CD14-positive monocyte (primary cell): Measurements from ENCODE around the gene EMC6. TPM values are rescaled to one million over a fixed set of nuclear protein-coding genes. Genes with fewer than 3 reads are reported as not detected.

Experiments
- DNase-seq, 3 donors: peaks; one replicate each; pipeline ENCODE4 v3.0.0-alpha.2; 2011 to 2022
- H2AFZ ChIP-seq: 2 replicates; pipeline ENCODE4 v1.6.0; 2012; ENCODE audit warnings: mild to moderate bottlenecking, low read depth, low read length, inconsistent platforms; ENCODE audit not compliant: insufficient read depth, poor library complexity, severe bottlenecking
- H3K27ac ChIP-seq, 2 donors: 1 replicate in 1 of 2; 2 replicates in 1 of 2; pipeline ENCODE4 v1.5.1; 2012 to 2013; ENCODE audit warnings: low read length in 2 of 2, control low read depth in 1 of 2, inconsistent platforms in 1 of 2, low read depth in 1 of 2, mild to moderate bottlenecking in 1 of 2
- H3K27me3 ChIP-seq, 2 donors: one replicate each; pipeline versions ENCODE4 v1.6.0 to v1.6.1; 2011 to 2013; ENCODE audit warnings: low read length in 2 of 2; ENCODE audit not compliant: control insufficient read depth in 2 of 2, insufficient read depth in 2 of 2
- H3K36me3 ChIP-seq, 2 donors: replicated peaks in 1 of 2; 1 replicate in 1 of 2; 2 replicates in 1 of 2; pipeline versions ENCODE4 v1.5.1 to v1.6.1; 2012 to 2013; ENCODE audit warnings: low read length in 2 of 2, control low read depth in 1 of 2, inconsistent platforms in 1 of 2, mild to moderate bottlenecking in 1 of 2; ENCODE audit not compliant: insufficient read depth in 2 of 2, control insufficient read depth in 1 of 2
- H3K4me1 ChIP-seq, 2 donors: 1 replicate in 1 of 2; 2 replicates in 1 of 2; pipeline versions ENCODE4 v1.5.1 to v1.6.1; 2012 to 2013; ENCODE audit warnings: low read length in 2 of 2, control low read depth in 1 of 2, inconsistent platforms in 1 of 2, mild to moderate bottlenecking in 1 of 2, moderate library complexity in 1 of 2; ENCODE audit not compliant: insufficient read depth in 2 of 2, control insufficient read depth in 1 of 2
- H3K4me2 ChIP-seq: replicated peaks from 2 replicates; pipeline ENCODE3; 2012; ENCODE audit warnings: low read length, moderate library complexity, mild to moderate bottlenecking; ENCODE audit not compliant: poor library complexity, severe bottlenecking; ENCODE audit errors: extremely low read depth
- H3K4me3 ChIP-seq, 3 experiments: fragments of 200-600 bp in 1 of 3; sonication (generic) in 1 of 3; replicated peaks in 1 of 3; 1 replicate in 2 of 3; 2 replicates in 1 of 3; pipeline ENCODE4 v1.5.1; 2011 to 2013; ENCODE audit warnings: low read length in 3 of 3, mild to moderate bottlenecking in 3 of 3, control low read depth in 2 of 3, low read depth in 2 of 3, inconsistent platforms in 1 of 3, moderate library complexity in 1 of 3
- H3K79me2 ChIP-seq: 2 replicates; pipeline ENCODE4 v1.6.0; 2012; ENCODE audit warnings: mild to moderate bottlenecking, control low read depth, inconsistent platforms, low read length, moderate library complexity; ENCODE audit not compliant: insufficient read depth
- H3K9ac ChIP-seq: 2 replicates; pipeline ENCODE4 v1.6.0; 2017; ENCODE audit warnings: low read length, mild to moderate bottlenecking; ENCODE audit not compliant: insufficient read depth, poor library complexity, severe bottlenecking
- H3K9me3 ChIP-seq, 2 donors: replicated peaks in 1 of 2; 1 replicate in 1 of 2; 2 replicates in 1 of 2; pipeline versions ENCODE4 v1.5.1 to v1.6.1; 2012 to 2013; ENCODE audit warnings: low read length in 2 of 2, control low read depth in 1 of 2; ENCODE audit not compliant: control insufficient read depth in 1 of 2, insufficient read depth in 1 of 2
- H4K20me1 ChIP-seq: 2 replicates; pipeline ENCODE4 v1.6.0; 2012; ENCODE audit warnings: mild to moderate bottlenecking, low read length, control low read depth, moderate library complexity; ENCODE audit not compliant: insufficient read depth
- H3K27ac Mint-ChIP-seq, 7 donors: one replicate each; pipeline ENCODE4 v1.8.0; 2020; ENCODE audit warnings: mild to moderate bottlenecking in 7 of 7, mixed read lengths in 7 of 7, moderate library complexity in 6 of 7, inconsistent platforms in 2 of 7
- H3K27me3 Mint-ChIP-seq, 3 donors: one replicate each; pipeline ENCODE4 v1.8.0; 2021 to 2022; ENCODE audit warnings: low read depth in 3 of 3, mild to moderate bottlenecking in 3 of 3, mixed read lengths in 3 of 3, moderate library complexity in 3 of 3, inconsistent platforms in 1 of 3
- H3K36me3 Mint-ChIP-seq, 2 donors: one replicate each; pipeline ENCODE4 v1.8.0; 2020; ENCODE audit warnings: mixed read lengths in 2 of 2, inconsistent platforms in 1 of 2, mild to moderate bottlenecking in 1 of 2
- H3K4me1 Mint-ChIP-seq: one replicate; pipeline ENCODE4 v1.8.0; 2020; ENCODE audit warnings: mild to moderate bottlenecking, mixed read lengths
- H3K4me3 Mint-ChIP-seq, 2 donors: one replicate each; pipeline ENCODE4 v1.8.0; 2020; ENCODE audit warnings: mild to moderate bottlenecking in 2 of 2, mixed read lengths in 2 of 2, moderate library complexity in 1 of 2
- H3K9me3 Mint-ChIP-seq, 7 donors: one replicate each; pipeline ENCODE4 v1.8.0; 2020 to 2022; ENCODE audit warnings: mixed read lengths in 7 of 7, mild to moderate bottlenecking in 6 of 7, moderate library complexity in 6 of 7, inconsistent platforms in 2 of 7
- WGBS: methylation state at CpG from one replicate; pipeline ENCODE4 v1.1.5; 2013; ENCODE audit warnings: missing lambda C conversion rate; ENCODE audit not compliant: insufficient coverage; 5-methylcytosine and 5-hydroxymethylcytosine counted together
- intact Hi-C, 2 donors: fragments of 100-400 bp; cut with micrococcal nuclease; formaldehyde crosslinking; loops; one replicate each; pipeline versions ENCODE4 v1.15.0 to v1.15.1; 2023
- polyA plus RNA-seq, 3 donors: library from polyadenylated mRNA; depleted of rRNA in 1 of 3; unstranded in 2 of 3; stranded (reverse) in 1 of 3; fragments of 300-500 nt in 2 of 3; fragments of >200 nt in 1 of 3; fragmentation: Illumina TruSeq in 2 of 3; gene quantifications; 1 replicate in 2 of 3; 2 replicates in 1 of 3; pipeline ENCODE4 v1.2.3, GENCODE V29; 2012 to 2021
- TF ChIP-seq, protein P1 (sequence below): fragments of 200-600 bp; IDR thresholded peaks from one replicate; pipeline ENCODE4 v1.8.0; 2022; ENCODE audit warnings: antibody characterized with exemption, mild to moderate bottlenecking

The EMC6 gene
- polyA plus RNA-seq, 3 donors, result 24.4 to 118 (median 105) TPM

DNA sequence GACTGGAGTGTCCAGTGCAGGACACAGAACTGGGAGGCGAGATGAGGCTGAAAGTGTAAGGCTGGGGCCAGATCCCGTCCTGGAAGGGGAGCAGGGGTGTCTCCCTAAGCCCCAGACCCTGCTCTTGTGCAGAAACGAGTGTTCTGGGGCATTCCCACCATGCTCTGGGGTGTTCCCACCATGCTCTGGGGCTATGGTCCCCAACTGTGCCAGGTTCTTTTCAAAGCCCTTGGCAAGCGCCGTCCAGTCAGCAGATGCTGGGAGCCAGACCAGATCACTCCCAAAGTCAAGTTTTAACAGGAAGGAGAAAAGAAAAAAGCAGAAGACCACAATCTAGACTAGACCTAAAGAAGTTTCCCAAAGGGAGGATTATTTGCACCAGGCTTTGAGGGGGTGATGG lies 2.8 kb upstream of the EMC6 start:
- Mint-ChIP-seq H3K9me3 (no peaks in the 10 kb centered on the region), H3K4me3 (no peak overlapping the region), H3K4me1 (peaks cover 18% of the 10 kb centered on the region), H3K27me3 (peaks cover 0 to 4% (median 0%) of the 10 kb centered on the region in 3 donors), H3K36me3 (peaks cover 12 to 29% of the 10 kb centered on the region in 2 donors), H3K27ac (peak overlapping the region in 1 of 7 donors; percentile 57)
- Histone ChIP-seq H4K20me1 (peaks cover 20% of the 10 kb centered on the region), H3K4me3 (no peak overlapping the region), H3K4me1 (peaks cover 16 to 23% of the 10 kb centered on the region in 2 donors), H3K9ac (no peak overlapping the region), H3K9me3 (no peaks in the 10 kb centered on the region), H2AFZ (no peak overlapping the region), H3K4me2 (no peak overlapping the region), H3K79me2 (peaks cover 21% of the 10 kb centered on the region), H3K27me3 (no peaks in the 10 kb centered on the region), H3K27ac (no peak overlapping the region), H3K36me3 (peaks cover 14 to 28% of the 10 kb centered on the region in 2 donors)
- intact Hi-C loops, result no loop called here
- WGBS, result 90% methylated on average over 3 of the region's 5 CpGs
- TF ChIP-seq, protein P1, sequence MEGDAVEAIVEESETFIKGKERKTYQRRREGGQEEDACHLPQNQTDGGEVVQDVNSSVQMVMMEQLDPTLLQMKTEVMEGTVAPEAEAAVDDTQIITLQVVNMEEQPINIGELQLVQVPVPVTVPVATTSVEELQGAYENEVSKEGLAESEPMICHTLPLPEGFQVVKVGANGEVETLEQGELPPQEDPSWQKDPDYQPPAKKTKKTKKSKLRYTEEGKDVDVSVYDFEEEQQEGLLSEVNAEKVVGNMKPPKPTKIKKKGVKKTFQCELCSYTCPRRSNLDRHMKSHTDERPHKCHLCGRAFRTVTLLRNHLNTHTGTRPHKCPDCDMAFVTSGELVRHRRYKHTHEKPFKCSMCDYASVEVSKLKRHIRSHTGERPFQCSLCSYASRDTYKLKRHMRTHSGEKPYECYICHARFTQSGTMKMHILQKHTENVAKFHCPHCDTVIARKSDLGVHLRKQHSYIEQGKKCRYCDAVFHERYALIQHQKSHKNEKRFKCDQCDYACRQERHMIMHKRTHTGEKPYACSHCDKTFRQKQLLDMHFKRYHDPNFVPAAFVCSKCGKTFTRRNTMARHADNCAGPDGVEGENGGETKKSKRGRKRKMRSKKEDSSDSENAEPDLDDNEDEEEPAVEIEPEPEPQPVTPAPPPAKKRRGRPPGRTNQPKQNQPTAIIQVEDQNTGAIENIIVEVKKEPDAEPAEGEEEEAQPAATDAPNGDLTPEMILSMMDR, result no peak
- DNase-seq, result no peak

DNA sequence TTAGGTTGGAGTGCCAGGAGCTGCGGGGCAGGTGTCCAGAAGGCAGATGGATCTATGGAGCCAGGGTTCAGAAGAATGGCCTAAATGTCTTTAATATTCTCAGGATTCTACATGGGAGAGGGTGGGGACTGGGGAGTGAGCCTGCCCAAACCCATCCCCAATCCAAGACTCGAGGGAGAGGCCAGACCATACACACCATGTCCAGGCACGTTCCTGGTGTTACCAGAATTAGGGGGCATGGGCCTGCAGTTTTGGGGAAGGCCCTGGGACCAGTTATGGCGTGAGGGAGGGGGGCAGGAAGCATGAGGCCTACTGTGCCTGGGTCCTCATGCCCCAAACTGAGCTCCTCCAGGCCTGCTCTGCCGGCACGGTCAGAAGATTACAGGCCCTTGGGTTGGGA lies 2.1 kb upstream of the EMC6 start:
- no peak overlapping the region for H3K4me3 ChIP-seq
- H3K4me2 ChIP-seq, result no peak overlapping the region
- H3K27me3 ChIP-seq, result no peaks in the 10 kb centered on the region
- H2AFZ ChIP-seq, result no peak overlapping the region
- no peaks in the 10 kb centered on the region for H3K9me3 ChIP-seq
- H3K36me3 ChIP-seq, result peaks cover 10 to 24% of the 10 kb centered on the region in 2 donors
- H3K79me2 ChIP-seq, result peaks cover 21% of the 10 kb centered on the region
- peak overlapping the region in 1 of 7 donors; percentile 57 for H3K27ac Mint-ChIP-seq
- H3K36me3 Mint-ChIP-seq, result peaks cover 10 to 28% of the 10 kb centered on the region in 2 donors
- H3K27ac ChIP-seq, result no peak overlapping the region
- H4K20me1 ChIP-seq, result peaks cover 27% of the 10 kb centered on the region
- no peaks in the 10 kb centered on the region for H3K9me3 Mint-ChIP-seq
- no peak for DNase-seq
- 100% methylated on average over 4 of the region's 6 CpGs for WGBS
- H3K4me1 Mint-ChIP-seq, result peaks cover 18% of the 10 kb centered on the region
- intact Hi-C loops, result no loop called here
- TF ChIP-seq, protein P1, result no peak
- H3K9ac ChIP-seq, result no peak overlapping the region
- H3K27me3 Mint-ChIP-seq, result peaks cover 0 to 4% (median 0%) of the 10 kb centered on the region in 3 donors
- peaks cover 16 to 23% of the 10 kb centered on the region in 2 donors for H3K4me1 ChIP-seq
- H3K4me3 Mint-ChIP-seq, result no peak overlapping the region
